Measurements from ENCODE around the gene MADD. TPM values are rescaled to one million over a fixed set of nuclear protein-coding genes. Genes with fewer than 3 reads are reported as not detected.
A peak's percentile ranks its signal among the peaks of the same experiment; 100 is the strongest.

The MADD gene
- total RNA-seq, 3 donors from 2014 or later (not counting 1 experiment from before 2014, with no cell fraction given), result 333 to 383 (median 335) TPM

- no peak for ATAC-seq
- intact Hi-C loops (cut with micrococcal nuclease), result no loop called here
- H3K4me3 Mint-ChIP-seq, result no peak overlapping the region
- no peaks in the 10 kb centered on the region for H3K9me3 Mint-ChIP-seq
- no peak for TF ChIP-seq CTCF (IDR thresholded peaks at IDR 0.05)
- no peaks in the 10 kb centered on the region for H3K27me3 Mint-ChIP-seq (ENCODE audit: low read depth in 2 of 2)
- DNase-seq, result no peak
- no peaks in the 10 kb centered on the region for H3K36me3 Mint-ChIP-seq
- Histone ChIP-seq H3K9me3 (ENCODE audit: control insufficient read depth, insufficient read depth, low read length) (no peaks in the 10 kb centered on the region), H3K36me3 (ENCODE audit: control insufficient read depth, insufficient read depth, low read length) (no peaks in the 10 kb centered on the region), H3K4me1 (ENCODE audit: control insufficient read depth, insufficient read depth, low read length) (peaks cover 36% of the 10 kb centered on the region), H3K4me3 (ENCODE audit: low read length) (no peak overlapping the region), H3K27ac (ENCODE audit: low read length) (peak overlapping the region; percentile 69), H3K27me3 (ENCODE audit: control insufficient read depth, insufficient read depth, low read length) (no peaks in the 10 kb centered on the region)
- peak overlapping the region in 1 of 2 donors; percentile 72 for H3K27ac Mint-ChIP-seq
- H3K4me1 Mint-ChIP-seq, result peaks cover 3 to 5% of the 10 kb centered on the region in 2 donors
These were observed 108.9 kb downstream of the MADD start for GRCh38 chr11:47378836-47379170.

- H3K9me3 Mint-ChIP-seq, result no peaks in the 10 kb centered on the region
- no peak for DNase-seq
- Histone ChIP-seq H3K36me3 (ENCODE audit: control insufficient read depth, insufficient read depth, low read length) (no peaks in the 10 kb centered on the region), H3K9me3 (ENCODE audit: control insufficient read depth, insufficient read depth, low read length) (no peaks in the 10 kb centered on the region), H3K4me3 (ENCODE audit: low read length) (no peak overlapping the region), H3K27ac (ENCODE audit: low read length) (peak overlapping the region; percentile 69), H3K27me3 (ENCODE audit: control insufficient read depth, insufficient read depth, low read length) (no peaks in the 10 kb centered on the region), H3K4me1 (ENCODE audit: control insufficient read depth, insufficient read depth, low read length) (peaks cover 31% of the 10 kb centered on the region)
- no peak for ATAC-seq
- no peaks in the 10 kb centered on the region for H3K27me3 Mint-ChIP-seq (ENCODE audit: low read depth in 2 of 2)
- no peak overlapping the region for H3K4me3 Mint-ChIP-seq
- WGBS (ENCODE audit: insufficient coverage), result 89% methylated on average over 2 of the region's 2 CpGs
- H3K4me1 Mint-ChIP-seq, result peaks cover 0 to 5% of the 10 kb centered on the region in 2 donors
- no peaks in the 10 kb centered on the region for H3K36me3 Mint-ChIP-seq
- H3K27ac Mint-ChIP-seq, result no peak overlapping the region
- no peak for TF ChIP-seq CTCF (IDR thresholded peaks at IDR 0.05)
- intact Hi-C loops (cut with micrococcal nuclease), result no loop called here
These were observed 109.4 kb downstream of the MADD start for GRCh38 chr11:47379317-47379716.

Other genes starting within 250 kb of the MADD start
- 100 to 1,000 TPM; 199 to 236 (median 228) TPM for gene ARFGAP2, start 93.3 kb upstream of the MADD start, total RNA-seq
- 1 to 10 TPM in 1 of 3 donors, not detected in 2; 1.3 TPM for gene PACSIN3, start 83.7 kb upstream of the MADD start, total RNA-seq
- 10 to 100 TPM; 66.0 to 75.4 (median 67.8) TPM for gene DDB2, start 55.2 kb upstream of the MADD start, total RNA-seq
- gene ACP2, start 21.3 kb upstream of the MADD start, total RNA-seq, result 10 to 100 TPM; 15.5 to 21.9 (median 16.8) TPM
- gene NR1H3, start 12.1 kb upstream of the MADD start, total RNA-seq, result 10 to 100 TPM; 11.3 to 26.0 (median 13.5) TPM
- under 1 TPM in 2 of 3 donors, not detected in 1; 0.45 to 0.53 TPM for gene MYBPC3, start 82.6 kb downstream of the MADD start, total RNA-seq
- gene SPI1, start 108.4 kb downstream of the MADD start, total RNA-seq, result 10 to 100 TPM; 15.0 to 65.4 (median 55.4) TPM
- 10 to 100 TPM; 29.1 to 34.7 (median 32.6) TPM for gene SLC39A13, start 138.5 kb downstream of the MADD start, total RNA-seq
- gene PSMC3, start 156.3 kb downstream of the MADD start, total RNA-seq, result 10 to 100 TPM; 74.0 to 85.9 (median 77.7) TPM
- gene RAPSN, start 179.0 kb downstream of the MADD start, total RNA-seq, result 1 to 10 TPM; 1.6 to 2.2 (median 1.7) TPM